HEK293 (cell line): ENCODE measurements around the gene SLC7A6.

Source experiments
- ATF2 ChIP-seq: fragments of 450-650 bp; formaldehyde crosslinking; IDR thresholded peaks from 2 replicates; pipeline ENCODE4 v1.5.1; 2016; ENCODE audit warnings: missing biosample characterization, missing genetic modification characterization, low read depth
- CTCF ChIP-seq: fragments of 450-650 bp; formaldehyde crosslinking; IDR thresholded peaks from 2 replicates; pipeline ENCODE4 v1.5.1; 2016; ENCODE audit warnings: missing biosample characterization, missing genetic modification characterization
- GLIS1 ChIP-seq: fragments of 450-650 bp; formaldehyde crosslinking; IDR thresholded peaks from 2 replicates; pipeline ENCODE4 v1.5.1; 2016; ENCODE audit warnings: missing biosample characterization, missing genetic modification characterization
- HIC1 ChIP-seq: fragments of 450-650 bp; formaldehyde crosslinking; IDR thresholded peaks from 2 replicates; pipeline ENCODE4 v1.5.1; 2016; ENCODE audit warnings: missing biosample characterization, missing genetic modification characterization
- MZF1 ChIP-seq: fragments of 450-650 bp; formaldehyde crosslinking; IDR thresholded peaks from 2 replicates; pipeline ENCODE4 v1.5.1; 2017; ENCODE audit warnings: missing biosample characterization, missing genetic modification characterization, borderline replicate concordance
- WT1 ChIP-seq: fragments of 450-650 bp; formaldehyde crosslinking; IDR thresholded peaks from 2 replicates; pipeline ENCODE4 v1.5.1; 2016; ENCODE audit warnings: missing biosample characterization, missing genetic modification characterization
- ZBTB48 ChIP-seq: fragments of 450-650 bp; formaldehyde crosslinking; IDR thresholded peaks from 2 replicates; pipeline ENCODE4 v1.5.1; 2016; ENCODE audit warnings: missing biosample characterization, missing genetic modification characterization
- ZFHX2 ChIP-seq: fragments of 450-650 bp; formaldehyde crosslinking; conservative IDR thresholded peaks from 2 replicates; pipeline ENCODE4 v1.5.1; 2016; ENCODE audit warnings: missing biosample characterization, missing genetic modification characterization
- ZNF10 ChIP-seq: fragments of 450-650 bp; formaldehyde crosslinking; IDR thresholded peaks from 2 replicates; pipeline ENCODE4 v1.5.1; 2017; ENCODE audit warnings: missing biosample characterization, missing genetic modification characterization
- ZNF114 ChIP-seq: fragments of 450-650 bp; formaldehyde crosslinking; IDR thresholded peaks from 2 replicates; pipeline ENCODE4 v1.5.0; 2017; ENCODE audit warnings: missing biosample characterization, missing genetic modification characterization
- ZNF121 ChIP-seq: fragments of 450-650 bp; formaldehyde crosslinking; IDR thresholded peaks from 2 replicates; pipeline ENCODE4 v1.5.1; 2016; ENCODE audit warnings: missing biosample characterization, missing genetic modification characterization
- ZNF16 ChIP-seq: fragments of 450-650 bp; formaldehyde crosslinking; IDR thresholded peaks from 2 replicates; pipeline ENCODE4 v1.5.1; 2016; ENCODE audit warnings: low read depth, missing biosample characterization, missing genetic modification characterization
- ZNF292 ChIP-seq: fragments of 450-650 bp; formaldehyde crosslinking; IDR thresholded peaks from 2 replicates; pipeline ENCODE4 v1.5.1; 2016; ENCODE audit warnings: low read depth, missing biosample characterization, missing genetic modification characterization, borderline replicate concordance
- ZNF362 ChIP-seq: fragments of 450-650 bp; formaldehyde crosslinking; IDR thresholded peaks from 2 replicates; pipeline ENCODE4 v1.5.1; 2016; ENCODE audit warnings: missing biosample characterization, missing genetic modification characterization
- ZNF391 ChIP-seq: fragments of 450-650 bp; formaldehyde crosslinking; IDR thresholded peaks from 2 replicates; pipeline ENCODE4 v1.5.1; 2016; ENCODE audit warnings: low read depth, missing biosample characterization, missing genetic modification characterization, borderline replicate concordance
- ZNF426 ChIP-seq: fragments of 450-650 bp; formaldehyde crosslinking; IDR thresholded peaks from 2 replicates; pipeline ENCODE4 v1.5.1; 2017; ENCODE audit warnings: missing biosample characterization, missing genetic modification characterization, mild to moderate bottlenecking, inconsistent platforms, moderate library complexity
- ZNF544 ChIP-seq: fragments of 450-650 bp; formaldehyde crosslinking; IDR thresholded peaks from 2 replicates; pipeline ENCODE4 v1.5.0; 2017; ENCODE audit warnings: missing biosample characterization, missing genetic modification characterization
- ZNF610 ChIP-seq: fragments of 450-650 bp; formaldehyde crosslinking; IDR thresholded peaks from 2 replicates; pipeline ENCODE4 v1.5.1; 2016; ENCODE audit warnings: missing biosample characterization, missing genetic modification characterization, borderline replicate concordance
- ZNF768 ChIP-seq: fragments of 450-650 bp; formaldehyde crosslinking; IDR thresholded peaks from 2 replicates; pipeline ENCODE4 v1.5.1; 2018; ENCODE audit warnings: missing biosample characterization, mild to moderate bottlenecking, missing genetic modification characterization
- TF ChIP-seq, protein P1 (sequence below): fragments of 450-650 bp; formaldehyde crosslinking; IDR thresholded peaks from 2 replicates; pipeline ENCODE4 v1.5.1; 2016; ENCODE audit warnings: missing biosample characterization, missing genetic modification characterization
- TF ChIP-seq, protein P2 (sequence below): fragments of 450-650 bp; formaldehyde crosslinking; IDR thresholded peaks from 2 replicates; pipeline ENCODE4 v1.5.1; 2017; ENCODE audit warnings: missing biosample characterization, missing genetic modification characterization
- TF ChIP-seq, protein P3 (sequence below): fragments of 450-650 bp; formaldehyde crosslinking; IDR thresholded peaks from 2 replicates; pipeline ENCODE4 v1.5.1; 2016; ENCODE audit warnings: missing biosample characterization, missing genetic modification characterization

Gene SLC7A6

DNA sequence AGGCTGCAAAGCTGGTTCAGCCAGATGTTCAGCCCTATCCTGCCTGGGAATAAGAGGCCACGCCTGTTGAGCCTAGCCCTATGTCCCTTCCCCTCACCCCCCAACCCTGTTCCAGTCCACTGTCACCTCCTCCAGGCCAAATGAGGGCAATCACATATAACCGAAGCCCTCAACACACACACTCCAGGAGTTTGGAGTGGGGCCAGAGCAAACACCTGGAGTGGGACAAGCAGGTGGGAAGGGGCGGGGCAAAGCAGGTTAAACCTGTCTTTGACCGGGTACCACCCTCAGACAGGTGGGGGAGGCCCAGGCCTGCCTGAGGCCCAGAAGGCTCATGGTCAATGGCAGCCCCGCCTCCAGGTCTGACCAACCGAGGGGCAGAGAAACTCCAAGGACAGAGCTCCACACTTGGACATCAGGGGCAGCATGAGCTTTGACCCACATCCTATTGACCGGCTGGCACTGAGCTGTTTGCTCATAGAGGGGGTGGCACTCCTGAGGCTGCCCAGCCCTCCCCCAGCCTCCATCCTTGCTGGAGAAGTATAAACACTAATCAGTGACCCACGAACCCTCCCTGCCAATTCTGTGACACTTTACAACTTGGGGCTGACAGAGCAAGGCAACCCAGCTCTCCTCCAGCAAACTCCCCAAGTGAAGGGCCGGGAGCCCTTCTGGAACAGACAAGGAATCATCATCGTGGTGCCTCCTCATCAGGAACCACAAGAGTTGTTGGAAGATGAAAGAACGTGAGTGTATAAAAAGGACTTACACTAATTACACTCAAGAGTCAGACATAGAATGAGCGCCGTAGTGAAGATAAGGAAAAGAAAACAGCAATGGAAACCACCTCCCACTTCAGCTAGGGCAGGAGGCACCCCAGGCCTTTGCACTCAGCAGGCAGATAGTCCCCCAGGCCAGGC, 29.9 kb upstream of the SLC7A6 start (continued):
- TF ChIP-seq ATF2 (no peak), GLIS1 (tag by site-specific recombination) (0 out of 2 replicates have a peak, but pooled peaks have one; percentile 9), ZNF292 (no peak), ZNF114 (tag by site-specific recombination) (no peak), ZNF610 (no peak), MZF1 (tag by site-specific recombination) (no peak), WT1 (no peak), ZNF10 (tag by site-specific recombination) (peak; percentile 64; the same call in 1 of the 2 replicates), ZNF16 (no peak), ZBTB48 (tag by site-specific recombination) (no peak), ZNF362 (no peak), ZNF426 (no peak), HIC1 (tag by site-specific recombination) (no peak), ZFHX2 (tag by site-specific recombination) (no peak), ZNF544 (tag by site-specific recombination) (no peak), CTCF (tag by site-specific recombination) (no peak), ZNF768 (no peak), ZNF121 (tag by site-specific recombination) (no peak), ZNF391 (tag by site-specific recombination) (no peak)
- TF ChIP-seq, protein P1, sequence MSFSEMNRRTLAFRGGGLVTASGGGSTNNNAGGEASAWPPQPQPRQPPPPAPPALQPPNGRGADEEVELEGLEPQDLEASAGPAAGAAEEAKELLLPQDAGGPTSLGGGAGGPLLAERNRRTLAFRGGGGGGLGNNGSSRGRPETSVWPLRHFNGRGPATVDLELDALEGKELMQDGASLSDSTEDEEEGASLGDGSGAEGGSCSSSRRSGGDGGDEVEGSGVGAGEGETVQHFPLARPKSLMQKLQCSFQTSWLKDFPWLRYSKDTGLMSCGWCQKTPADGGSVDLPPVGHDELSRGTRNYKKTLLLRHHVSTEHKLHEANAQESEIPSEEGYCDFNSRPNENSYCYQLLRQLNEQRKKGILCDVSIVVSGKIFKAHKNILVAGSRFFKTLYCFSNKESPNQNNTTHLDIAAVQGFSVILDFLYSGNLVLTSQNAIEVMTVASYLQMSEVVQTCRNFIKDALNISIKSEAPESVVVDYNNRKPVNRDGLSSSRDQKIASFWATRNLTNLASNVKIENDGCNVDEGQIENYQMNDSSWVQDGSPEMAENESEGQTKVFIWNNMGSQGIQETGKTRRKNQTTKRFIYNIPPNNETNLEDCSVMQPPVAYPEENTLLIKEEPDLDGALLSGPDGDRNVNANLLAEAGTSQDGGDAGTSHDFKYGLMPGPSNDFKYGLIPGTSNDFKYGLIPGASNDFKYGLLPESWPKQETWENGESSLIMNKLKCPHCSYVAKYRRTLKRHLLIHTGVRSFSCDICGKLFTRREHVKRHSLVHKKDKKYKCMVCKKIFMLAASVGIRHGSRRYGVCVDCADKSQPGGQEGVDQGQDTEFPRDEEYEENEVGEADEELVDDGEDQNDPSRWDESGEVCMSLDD, result no peak
- TF ChIP-seq, protein P2, sequence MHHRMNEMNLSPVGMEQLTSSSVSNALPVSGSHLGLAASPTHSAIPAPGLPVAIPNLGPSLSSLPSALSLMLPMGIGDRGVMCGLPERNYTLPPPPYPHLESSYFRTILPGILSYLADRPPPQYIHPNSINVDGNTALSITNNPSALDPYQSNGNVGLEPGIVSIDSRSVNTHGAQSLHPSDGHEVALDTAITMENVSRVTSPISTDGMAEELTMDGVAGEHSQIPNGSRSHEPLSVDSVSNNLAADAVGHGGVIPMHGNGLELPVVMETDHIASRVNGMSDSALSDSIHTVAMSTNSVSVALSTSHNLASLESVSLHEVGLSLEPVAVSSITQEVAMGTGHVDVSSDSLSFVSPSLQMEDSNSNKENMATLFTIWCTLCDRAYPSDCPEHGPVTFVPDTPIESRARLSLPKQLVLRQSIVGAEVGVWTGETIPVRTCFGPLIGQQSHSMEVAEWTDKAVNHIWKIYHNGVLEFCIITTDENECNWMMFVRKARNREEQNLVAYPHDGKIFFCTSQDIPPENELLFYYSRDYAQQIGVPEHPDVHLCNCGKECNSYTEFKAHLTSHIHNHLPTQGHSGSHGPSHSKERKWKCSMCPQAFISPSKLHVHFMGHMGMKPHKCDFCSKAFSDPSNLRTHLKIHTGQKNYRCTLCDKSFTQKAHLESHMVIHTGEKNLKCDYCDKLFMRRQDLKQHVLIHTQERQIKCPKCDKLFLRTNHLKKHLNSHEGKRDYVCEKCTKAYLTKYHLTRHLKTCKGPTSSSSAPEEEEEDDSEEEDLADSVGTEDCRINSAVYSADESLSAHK, result no peak
- TF ChIP-seq, protein P3, sequence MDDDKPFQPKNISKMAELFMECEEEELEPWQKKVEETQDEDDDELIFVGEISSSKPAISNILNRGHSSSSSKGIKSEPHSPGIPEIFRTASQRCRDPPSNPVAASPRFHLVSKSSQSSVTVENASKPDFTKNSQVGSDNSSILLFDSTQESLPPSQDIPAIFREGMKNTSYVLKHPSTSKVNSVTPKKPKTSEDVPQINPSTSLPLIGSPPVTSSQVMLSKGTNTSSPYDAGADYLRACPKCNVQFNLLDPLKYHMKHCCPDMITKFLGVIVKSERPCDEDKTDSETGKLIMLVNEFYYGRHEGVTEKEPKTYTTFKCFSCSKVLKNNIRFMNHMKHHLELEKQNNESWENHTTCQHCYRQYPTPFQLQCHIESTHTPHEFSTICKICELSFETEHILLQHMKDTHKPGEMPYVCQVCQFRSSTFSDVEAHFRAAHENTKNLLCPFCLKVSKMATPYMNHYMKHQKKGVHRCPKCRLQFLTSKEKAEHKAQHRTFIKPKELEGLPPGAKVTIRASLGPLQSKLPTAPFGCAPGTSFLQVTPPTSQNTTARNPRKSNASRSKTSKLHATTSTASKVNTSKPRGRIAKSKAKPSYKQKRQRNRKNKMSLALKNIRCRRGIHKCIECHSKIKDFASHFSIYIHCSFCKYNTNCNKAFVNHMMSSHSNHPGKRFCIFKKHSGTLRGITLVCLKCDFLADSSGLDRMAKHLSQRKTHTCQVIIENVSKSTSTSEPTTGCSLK (tag by site-specific recombination), result no peak
